NCI-H446 (cell line): ENCODE results near the gene IRAK2.
"Not testable (repeated sequence)": the region's sequence is repeated elsewhere in the genome, so short reads cannot be mapped to it uniquely, and the experiment has no call there.

Experiments
- DNase-seq, 2 experiments: peaks; one replicate each; lab custom pipeline; 2025; lab: John Stamatoyannopoulos, UW

The IRAK2 gene

DNA sequence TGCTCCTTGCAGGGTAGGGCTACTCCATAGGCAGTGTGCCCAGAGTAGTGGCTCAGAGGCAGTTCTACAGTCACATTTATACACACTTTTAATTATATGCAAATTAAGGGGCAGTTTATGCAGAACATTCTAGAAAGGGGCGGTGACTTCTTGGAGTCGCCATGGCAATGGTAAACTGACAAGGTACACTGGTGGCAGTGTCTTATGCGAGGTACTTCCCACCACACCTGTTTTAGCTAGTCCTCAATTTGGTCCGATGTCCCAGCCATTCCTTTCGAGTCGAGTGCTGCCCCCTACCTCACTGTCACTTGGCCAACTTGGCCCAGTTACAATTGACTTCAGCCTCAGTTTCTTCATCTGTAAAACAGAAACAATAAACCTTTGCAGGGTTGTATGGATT lies 3.8 kb upstream of the IRAK2 start:
- DNase-seq, result no peak

DNA sequence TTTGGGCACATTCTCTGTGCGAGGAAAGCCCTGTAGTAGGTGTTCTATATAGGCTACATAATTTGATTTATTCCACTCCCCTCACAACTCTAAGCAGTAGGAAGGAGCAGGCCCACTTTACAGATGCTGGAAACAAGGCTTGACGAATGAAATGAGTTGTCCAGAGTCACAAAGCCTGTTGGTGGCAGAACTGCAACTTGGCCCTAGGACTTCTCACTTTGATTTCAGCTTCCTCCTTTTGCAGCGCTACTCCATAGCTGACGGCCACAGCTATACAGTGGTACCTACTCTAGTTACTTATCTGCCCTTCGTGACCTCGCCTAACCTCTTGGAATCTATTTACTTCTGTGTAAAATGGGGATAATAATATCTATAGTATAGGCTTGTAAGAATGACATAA lies 2.5 kb upstream of the IRAK2 start:
- no peak for DNase-seq

GRCh38 chr3:10164201-10164545 lies 546 bp upstream of the IRAK2 start:
- DNase-seq, result not testable (repeated sequence)

GRCh38 chr3:10166213-10166604 lies 1.5 kb downstream of the IRAK2 start:
- no peak for DNase-seq

DNA sequence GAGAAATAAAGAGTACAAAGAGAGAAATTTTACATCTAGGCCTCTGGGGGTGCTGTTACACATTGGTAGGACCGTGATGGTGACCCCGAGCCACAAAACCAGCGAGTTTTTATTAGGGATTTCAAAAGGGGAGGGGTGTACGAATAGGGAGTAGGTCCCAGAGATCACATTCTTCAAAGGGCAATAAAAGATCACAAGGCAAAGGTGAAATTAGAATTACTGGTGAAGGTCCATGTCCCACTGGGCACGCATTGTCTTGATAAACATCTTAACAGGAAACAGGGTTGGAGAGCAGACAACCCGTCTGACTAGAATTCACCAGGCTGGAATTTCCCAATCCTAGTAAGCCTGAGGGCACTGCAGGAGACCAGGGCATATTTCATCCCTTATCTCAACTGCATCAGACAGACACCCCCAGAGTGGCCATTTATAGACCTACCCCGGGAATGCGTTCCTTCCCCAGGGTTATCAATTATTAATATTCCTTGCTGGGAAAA lies 4.3 kb downstream of the IRAK2 start:
- no peak for DNase-seq

DNA sequence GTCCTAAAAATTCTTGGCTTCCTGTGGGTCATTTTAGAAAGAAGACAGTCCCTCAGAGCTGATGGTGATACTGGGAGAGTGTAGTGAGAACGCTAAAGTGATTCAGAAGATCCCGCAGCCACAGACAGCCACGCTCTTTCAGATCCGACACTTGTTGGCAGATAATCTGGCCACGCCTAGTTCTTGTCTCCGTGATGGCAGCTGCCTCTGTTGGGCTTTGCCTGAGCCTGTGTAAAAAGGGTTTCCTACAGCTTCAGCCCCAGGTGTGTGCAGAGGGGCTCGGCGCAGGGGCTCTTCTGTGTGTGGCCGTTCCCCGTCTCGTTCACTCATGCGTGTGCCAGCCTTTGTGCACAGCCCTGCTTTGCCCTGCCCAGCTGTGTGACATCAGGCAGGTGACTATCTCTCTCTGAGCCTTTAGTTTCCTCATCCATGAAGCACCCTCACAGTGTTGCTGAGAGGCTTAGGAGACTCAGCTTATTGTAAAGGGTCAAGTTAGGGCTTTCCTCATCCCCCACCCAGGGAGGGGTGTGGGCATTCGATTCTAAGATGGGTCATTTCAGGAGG lies 6.3 kb downstream of the IRAK2 start:
- DNase-seq, result no peak

DNA sequence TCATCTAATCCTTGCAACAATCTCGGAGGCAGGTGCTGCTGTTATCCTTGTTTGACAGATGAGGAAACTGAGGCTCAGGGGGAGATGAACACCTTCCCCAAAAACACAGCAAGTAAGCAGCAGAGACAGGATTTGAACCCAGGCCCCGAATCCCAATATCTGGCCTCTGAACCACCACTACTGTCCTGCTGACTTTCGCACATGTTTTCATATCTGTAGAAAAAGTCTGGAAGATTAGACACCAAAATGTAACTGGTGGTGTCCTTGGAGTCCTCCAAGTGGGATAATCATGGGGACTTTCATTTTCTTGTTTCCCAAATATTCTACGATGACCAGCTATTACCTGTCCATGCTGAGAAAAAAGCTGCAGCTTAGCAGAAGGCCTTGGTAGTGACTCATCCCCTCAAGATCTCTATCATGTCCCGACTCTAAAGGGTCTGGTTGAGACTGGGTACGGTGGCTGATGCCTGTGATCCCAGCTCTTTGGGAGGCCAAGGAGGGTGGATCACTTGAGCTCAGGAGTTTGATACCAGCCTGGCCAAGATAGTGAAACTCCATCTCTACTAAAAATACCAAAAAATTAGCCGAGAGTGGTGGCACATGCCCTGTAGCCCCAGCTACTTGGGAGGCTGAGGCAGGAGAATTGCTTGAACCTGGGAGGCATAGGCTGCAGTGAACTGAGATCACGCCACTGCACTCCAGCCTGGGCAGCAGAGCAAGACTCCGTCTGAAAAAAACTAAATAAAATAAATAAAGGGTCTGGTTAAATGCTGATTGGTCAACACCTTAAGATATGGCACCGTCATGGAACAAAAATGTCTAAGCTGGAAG lies 8.6 kb downstream of the IRAK2 start:
- DNase-seq, result no peak

GRCh38 chr3:10173926-10174435 lies 9.3 kb downstream of the IRAK2 start:
- no peak for DNase-seq

DNA sequence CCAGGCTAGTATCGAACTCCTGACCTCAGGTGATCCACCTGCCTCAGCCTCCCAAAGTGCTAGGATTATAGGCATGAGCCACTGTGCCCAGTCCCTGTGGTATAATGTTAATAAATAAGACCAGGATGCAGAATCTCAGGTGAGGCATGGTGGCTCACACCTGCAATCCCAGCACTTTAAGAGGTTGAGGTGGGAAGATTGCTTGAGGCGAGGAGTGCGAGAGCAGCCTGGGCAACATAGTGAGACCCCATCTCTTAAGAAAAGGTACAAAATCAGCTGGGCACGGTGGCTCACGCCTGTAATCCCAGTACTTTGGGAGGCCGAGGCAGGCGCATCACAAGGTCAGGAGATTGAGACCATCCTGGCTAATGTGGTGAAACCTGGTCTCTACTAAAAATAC lies 10.6 kb downstream of the IRAK2 start:
- not testable (repeated sequence) for DNase-seq

- not testable (repeated sequence) for DNase-seq
Observed at GRCh38 chr3:10176150-10176549, 11.4 kb downstream of the IRAK2 start.

DNA sequence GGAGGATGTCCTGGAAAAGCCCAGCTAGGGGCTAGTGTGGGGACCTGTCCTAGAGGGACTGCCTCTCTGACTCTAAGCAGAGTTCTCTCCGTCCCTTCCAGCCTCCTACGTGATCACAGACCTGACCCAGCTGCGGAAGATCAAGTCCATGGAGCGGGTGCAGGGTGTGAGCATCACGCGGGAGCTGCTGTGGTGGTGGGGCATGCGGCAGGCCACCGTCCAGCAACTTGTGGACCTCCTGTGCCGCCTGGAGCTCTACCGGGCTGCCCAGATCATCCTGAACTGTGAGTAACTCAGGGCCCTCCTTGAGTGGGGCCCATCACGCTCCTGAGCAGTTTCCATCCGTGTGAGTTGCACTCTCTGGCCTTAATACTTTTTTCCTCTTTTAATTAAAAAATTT lies 13.0 kb downstream of the IRAK2 start:
- no peak for DNase-seq

DNA sequence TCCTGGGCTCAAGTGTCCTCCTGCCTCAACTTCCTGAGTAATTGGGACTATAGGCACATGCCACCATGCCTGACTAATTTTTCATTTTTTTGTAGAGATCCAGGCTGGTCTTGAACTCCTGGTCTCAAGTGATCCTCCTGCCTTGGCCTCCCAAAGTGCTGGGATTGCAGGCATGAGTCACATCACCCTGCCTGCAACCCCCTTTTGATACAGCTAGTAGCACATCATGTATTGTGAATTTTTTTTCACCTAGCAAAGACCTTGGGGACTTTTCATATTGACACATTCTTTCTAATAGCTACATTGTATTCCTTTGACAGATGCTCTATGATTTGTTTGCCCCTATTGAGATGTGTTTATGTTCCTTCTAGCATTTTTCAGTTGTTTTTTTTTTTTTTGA lies 14.2 kb downstream of the IRAK2 start:
- DNase-seq, result no peak

GRCh38 chr3:10180289-10180688 lies 15.6 kb downstream of the IRAK2 start:
- DNase-seq, result no peak

GRCh38 chr3:10180738-10181295 lies 16.1 kb downstream of the IRAK2 start:
- DNase-seq, result no peak

DNA sequence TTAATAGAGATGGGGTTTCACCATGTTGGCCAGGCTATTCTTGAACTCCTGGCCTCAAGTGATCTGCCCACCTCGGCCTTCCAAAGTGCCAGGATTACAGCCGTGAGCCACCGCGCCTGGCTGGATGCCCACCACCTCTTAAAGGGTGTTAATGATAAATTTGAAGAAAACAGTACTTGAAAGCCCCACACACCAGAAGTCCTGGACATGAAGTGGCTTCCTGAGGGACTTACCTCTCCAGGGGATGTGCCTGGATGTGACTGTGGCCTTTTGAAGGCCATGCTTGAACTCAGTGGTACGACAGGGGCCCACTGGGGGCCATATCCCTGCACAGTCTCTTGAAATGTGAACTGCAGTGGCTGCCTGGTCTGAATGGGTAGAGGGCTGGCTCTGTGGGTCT lies 18.2 kb downstream of the IRAK2 start:
- DNase-seq, result no peak

DNA sequence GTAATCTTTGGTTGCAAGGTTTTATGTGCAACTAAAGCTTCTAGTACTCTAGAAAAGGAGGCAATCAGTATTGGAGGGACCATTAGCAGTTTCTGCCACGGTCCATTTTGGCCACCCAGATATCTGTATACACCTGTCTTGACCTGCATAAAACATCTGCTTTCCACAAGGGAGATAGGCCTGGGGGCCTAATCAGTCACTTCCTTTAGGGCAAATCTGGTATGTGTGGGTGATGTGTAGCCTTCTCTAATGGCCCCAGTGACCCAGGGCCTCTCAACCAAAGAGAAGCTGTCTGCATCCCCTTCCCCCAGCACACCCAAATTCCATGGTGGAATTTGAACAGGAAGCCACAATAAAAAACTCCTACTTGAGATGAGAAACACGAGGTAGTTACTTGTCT lies 19.5 kb downstream of the IRAK2 start:
- no peak for DNase-seq

DNA sequence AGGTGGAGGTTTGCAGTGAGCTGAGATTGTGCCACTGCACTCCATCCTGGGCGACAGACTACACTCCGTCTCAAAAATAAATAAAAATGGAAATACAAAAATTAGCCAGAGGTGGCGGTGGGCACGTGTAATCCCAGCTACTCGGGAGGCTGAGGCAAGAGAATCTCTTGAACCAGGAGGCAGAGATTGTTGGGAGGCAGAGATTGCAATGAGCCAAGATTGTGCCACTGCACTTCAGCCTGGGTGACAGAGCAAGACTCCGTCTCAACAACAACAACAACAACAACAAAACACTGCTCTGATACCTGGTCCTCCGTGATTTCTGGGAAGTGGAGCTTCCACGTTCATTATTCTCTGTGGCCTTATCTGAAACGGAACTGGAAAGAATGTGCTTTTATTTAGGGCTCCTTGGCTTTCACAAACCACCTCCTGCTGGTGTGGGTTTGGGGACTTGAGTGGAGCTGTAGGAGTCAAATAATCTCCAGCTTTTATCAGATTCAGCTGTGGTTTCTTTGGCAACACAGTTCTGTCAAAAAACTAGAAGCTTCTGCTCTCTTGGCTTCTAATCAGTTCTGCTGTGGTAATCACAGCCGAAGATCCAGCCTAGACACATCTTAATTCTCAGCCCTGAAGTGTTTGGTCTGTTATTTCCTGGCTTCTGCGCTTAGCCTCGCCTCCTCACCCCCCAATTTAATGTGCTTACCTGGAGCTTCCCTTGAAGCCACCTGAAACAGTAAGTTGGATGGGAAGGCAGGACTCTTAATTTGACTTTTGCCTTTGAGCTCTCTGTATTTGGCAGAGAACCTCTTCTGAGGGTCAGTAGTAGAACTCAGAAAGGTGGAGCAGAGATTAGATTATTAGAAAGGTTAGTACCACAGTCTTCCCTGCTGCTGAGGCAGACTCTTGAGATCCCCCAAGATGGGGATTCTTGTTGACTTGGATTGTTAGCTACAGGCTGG lies 21.4 kb downstream of the IRAK2 start:
- no peak for DNase-seq

DNA sequence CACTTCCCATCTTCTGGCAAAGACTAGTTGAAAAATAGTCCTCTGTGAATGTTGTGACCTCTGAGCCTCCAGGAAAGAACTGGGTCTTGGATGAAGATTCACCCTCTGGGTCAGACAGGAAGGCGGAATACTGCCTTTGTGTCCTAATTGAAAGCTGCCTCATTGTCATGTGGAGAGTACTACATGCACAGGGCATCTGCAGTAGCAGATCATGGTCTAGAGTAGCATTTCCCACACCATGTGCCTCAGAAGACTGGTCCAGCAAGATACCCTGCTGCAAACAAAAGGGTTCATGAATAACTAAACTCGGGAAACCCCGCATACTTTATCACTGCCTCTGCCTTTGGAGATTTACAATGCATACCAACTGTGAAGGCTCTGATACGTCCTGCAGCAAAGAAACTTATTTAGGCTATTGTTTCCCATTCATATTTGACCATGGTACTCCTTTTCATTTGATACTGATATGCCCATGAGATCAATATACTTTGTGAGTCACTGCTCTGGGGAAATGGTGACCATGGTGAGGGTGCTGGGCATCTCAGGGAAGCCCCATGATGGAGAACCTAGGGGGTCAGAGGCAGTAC lies 22.7 kb downstream of the IRAK2 start:
- DNase-seq, result no peak

GRCh38 chr3:10187944-10188343 lies 23.2 kb downstream of the IRAK2 start:
- DNase-seq, result no peak

- no peak for DNase-seq
Observed at GRCh38 chr3:10188804-10189556, 24.3 kb downstream of the IRAK2 start.
